NCI-H526 treated with DMSO at 0.1 percent for 48 hours (cell line): ENCODE measurements around the gene ARHGEF4.
"Not testable (repeated sequence)": the region's sequence is repeated elsewhere in the genome, so short reads cannot be mapped to it uniquely, and the experiment has no call there.

Experiments
- DNase-seq: peaks from one replicate; lab custom pipeline; 2025; lab: John Stamatoyannopoulos, UW

ARHGEF4 gene

DNA sequence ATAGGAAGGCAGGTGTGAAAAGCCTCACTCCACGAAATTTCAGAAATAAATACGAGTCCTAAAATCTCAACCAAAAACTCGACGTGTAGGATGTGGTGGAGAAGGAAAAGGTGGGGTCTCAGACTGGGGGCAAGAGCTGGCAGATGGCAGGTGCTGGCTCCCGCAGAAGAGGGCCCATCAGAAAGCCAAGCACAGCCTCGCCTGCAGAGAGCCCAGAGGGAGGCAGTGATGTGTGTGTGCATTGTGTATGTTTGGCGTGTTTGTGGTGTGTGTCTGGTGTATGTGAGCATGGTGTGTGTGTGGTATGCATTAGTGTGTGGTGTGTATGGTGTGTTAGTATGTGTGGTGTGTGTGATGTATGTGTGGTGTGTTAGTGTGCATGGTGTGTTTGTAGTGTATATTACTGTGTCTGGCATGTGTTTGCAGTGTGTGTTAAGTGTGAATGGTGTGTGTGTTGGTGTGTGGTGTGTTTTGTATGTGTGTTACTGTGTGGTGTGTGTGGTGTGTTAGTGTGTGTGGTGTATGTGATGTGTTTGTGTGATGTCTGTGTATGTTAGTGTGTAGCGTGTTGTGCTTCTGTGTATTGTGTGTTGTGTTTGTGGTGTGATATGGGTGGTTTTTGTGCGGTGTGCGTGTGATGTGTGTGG is 140.0 kb downstream of the ARHGEF4 start:
- DNase-seq = no peak

DNA sequence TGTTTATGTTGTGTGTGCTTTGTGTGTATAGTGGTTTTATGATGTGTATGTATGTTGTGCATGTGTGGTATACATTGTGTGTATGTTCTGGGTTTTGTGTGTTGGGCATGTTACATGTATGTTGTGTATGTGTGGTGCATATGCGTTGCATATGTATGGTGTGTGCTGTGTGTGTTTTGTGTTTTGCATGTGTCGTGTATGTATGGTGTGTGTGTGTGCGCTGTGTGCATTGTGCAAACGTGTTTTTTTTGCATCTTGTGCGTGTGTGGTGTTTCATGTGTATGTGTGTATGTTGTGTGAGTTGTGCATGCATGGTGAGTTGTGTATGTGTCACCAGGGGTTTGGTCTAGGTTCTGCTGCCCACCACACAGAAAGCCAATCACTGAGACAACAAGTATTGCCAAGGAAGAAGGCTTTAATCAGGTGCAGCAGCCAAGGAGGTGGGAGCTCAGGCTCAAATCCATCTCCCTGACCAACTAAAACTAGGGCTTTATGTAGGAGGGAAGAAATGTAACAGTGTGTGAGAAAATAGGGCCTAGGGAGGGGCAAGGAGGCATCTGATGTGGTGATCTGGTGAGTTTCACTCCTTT is 140.8 kb downstream of the ARHGEF4 start:
- no peak for DNase-seq

DNA sequence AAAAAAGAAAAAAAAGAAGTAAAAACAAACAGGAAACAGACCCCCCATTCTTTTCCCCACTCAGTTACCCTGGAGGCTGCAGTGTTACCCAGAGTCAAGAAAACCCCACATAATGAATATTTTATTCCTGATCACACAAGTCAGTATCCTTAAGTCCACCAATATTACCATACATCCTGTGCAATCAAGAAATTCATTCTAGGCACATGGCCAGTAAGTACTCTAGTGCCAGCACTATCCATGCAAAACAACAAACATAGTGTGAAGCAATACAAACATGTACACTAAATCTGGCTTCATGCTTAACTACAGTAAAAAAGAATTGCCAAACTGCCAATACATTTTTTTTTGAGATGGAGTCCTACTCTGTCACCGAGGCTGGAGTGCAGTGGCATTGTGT is 145.0 kb downstream of the ARHGEF4 start:
- no peak for DNase-seq

DNA sequence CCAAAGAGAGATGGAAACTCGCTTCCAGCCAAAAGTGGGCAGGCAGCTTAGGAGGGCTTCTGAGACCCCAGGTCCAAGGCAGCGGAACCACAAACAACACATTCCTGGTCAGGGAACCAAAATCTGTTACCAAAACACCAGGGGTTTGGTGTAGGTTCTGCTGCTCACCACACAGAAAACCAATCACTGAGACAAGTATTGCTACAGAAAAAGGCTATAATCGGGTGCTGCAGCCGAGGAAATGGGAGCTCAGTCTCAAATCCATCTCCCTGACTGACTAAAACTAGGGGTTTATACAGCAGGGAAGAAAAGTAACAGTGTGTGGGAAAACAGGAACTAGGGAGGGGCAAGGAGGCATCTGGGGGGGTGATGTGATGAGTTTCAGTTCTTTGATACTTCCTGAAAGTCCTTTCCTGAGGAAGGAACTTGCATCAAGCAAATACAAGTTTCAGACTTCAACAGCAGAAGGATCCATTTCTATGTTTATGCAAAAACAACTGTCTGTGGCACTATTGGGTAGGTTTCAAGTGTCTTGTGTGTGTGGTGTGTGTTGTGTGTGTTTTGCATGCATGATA is 148.6 kb downstream of the ARHGEF4 start:
- DNase-seq = no peak

DNA sequence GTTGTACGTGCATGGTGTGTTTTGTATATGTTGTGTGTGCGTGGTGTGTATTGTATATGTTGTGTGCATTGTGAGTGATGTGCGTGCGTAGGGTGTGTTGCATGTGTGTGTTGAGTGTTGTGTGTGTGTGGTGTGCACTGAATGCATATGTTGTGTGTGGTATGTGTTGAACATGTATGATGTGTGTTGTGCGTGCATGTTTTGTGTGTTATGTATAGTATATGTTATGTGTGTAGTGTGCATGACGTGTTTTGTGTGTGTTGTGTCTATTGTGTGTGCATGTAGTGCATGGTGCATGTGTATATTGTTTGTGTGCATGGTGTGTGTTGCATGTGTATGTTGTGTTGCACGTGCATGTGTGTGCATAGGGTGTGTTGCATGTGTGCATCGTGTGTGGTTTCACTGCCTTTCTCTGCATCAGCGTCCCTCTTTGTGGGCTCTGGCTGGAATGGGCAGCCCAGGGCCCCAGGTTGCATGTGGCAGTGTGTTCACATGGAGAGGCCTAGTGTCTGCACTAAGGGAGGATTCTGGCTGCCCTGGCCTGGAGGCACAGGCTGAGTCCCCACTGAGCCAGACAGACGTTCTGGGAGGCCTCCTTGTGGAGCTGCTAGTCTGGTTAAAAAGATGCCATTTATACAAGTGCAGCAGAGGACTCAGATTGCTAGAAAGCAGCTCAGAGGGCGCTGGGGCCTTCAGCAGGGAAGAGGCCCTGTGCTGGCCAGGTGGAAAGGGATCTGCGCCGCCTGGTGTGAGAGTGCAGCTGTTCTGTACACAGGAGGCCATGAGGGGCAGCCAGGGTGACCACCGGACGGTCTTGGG is 149.3 kb downstream of the ARHGEF4 start:
- no peak for DNase-seq

DNA sequence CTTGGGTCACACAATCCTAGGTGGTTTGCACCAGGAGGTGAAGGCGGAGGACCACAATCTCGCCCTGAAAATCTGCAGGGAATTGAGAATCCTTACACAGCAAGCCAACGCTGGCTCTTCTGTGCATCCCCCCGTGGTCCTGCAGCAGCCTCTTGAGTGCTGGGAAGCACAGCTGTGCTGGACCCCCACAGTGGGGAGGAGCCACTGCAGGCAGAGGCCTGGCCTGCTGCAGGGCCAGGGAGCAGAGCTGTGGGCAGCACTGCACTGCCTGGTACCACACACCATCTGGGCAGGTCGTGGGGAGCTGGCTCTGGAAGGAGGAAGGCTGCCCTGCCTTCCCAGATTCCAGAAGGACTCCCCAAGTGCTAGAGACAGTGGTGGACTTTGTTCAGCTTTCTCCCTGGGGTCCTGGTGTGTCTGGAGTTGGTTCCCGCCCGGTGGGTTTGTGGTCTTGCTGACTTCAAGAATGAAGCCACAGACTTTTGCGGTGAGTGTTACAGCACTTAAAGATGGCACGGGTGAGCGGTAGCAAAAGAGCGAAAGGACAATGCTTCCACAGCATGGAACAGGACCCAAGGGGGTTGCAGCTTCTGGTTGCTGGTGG is 150.3 kb downstream of the ARHGEF4 start:
- DNase-seq = no peak

GRCh38 chr2:130987519-130988425 is 151.1 kb downstream of the ARHGEF4 start:
- DNase-seq = no peak

- DNase-seq = not testable (repeated sequence)
Observed at GRCh38 chr2:130991446-130991845, 154.7 kb downstream of the ARHGEF4 start.

GRCh38 chr2:130992003-130992402 is 155.3 kb downstream of the ARHGEF4 start:
- DNase-seq = not testable (repeated sequence)

GRCh38 chr2:130996691-130997090 is 160.0 kb downstream of the ARHGEF4 start:
- no peak for DNase-seq

- peak; percentile 44 for DNase-seq
Observed at GRCh38 chr2:130997198-130997597, 160.5 kb downstream of the ARHGEF4 start.

GRCh38 chr2:130998561-130998960 is 161.8 kb downstream of the ARHGEF4 start:
- DNase-seq = no peak

DNA sequence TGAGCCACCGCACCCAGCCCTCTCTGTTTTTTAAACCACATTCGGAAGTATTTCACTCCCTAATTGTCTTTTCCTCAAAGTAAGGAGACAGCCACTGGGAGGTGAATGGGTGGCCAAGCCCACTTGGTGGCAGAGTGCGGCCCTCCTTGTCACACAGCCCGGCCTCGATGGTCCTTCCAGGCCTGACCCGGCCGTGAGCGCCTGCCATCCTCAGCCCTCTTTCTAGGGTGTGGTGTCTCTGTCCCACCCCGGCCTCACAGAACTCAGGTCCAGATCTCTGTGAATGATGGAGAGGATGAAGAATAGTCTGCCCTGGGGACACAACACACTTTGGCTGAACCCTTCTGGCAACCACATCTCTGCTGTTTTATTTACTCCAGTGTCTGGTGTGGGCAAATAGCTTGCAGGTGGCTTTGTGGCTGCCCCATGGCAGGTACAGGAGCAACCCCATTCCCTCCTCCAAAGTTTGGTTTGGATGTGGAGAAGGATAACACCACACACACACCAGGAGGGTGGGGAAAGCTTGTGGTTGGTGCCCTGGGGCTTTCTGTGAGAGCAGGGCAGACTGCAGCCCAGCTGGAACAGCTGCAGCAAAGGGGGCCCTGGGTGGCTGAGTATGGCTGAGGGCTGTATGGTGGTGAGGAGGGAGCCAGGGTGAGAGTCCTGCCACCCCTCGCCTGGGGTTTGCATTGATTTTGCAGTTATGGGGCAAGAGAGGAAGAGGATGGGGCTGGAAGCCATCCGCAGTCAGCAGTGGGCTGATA is 167.9 kb downstream of the ARHGEF4 start:
- DNase-seq = no peak

DNA sequence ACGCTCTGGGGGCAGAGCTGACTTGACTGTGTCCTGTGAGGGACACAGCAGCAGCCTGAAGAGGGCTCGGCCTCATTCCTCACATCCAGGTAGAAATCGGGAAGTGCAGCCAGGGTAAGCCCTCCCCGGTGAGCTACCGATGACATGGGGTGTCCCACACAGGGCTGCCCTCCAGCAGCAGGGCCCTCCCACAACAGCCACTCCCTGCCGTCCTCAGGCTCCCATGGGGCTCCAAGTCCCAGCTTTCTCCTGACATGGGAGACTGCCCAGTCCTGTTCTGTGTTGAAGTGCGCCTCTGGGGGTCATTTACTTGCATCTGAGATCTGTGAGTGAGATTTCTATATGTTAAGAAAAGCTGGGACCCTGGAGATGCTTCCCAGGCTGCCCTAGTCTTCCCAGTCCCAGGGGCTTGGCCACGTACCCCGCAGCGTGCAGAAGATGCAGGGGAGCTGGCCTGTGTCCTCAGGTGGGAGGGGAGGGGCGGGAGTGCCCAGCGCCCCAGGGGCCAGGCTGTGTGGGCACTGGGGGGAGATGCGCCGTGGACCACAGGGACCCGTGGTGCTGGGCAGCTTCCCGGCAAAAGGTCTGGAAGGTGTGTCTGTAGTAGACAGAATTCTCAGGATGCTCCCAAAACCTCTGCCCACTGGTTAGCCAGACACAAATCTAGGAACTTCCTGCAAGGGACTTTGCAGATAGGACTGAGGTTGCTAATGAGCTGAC is 168.7 kb downstream of the ARHGEF4 start:
- no peak for DNase-seq

DNA sequence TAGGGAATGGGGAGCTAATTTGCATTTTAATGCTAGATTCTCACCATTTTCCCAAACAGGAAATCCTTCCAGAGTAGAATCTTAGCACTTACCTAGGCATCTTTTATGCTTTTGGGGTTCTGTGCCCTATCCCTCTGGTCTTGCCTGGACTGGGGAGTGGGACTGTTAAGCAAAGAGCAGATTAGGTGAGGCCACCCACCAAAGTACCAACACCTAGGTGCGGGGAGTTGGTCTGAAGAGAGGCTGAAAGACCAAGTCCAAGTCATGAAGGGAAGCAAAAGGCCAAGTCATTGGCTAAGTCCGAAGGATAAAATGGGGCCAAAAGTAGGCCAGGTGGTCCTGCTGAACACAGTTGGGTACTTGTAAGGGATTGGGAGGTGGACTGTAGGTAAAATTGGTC is 169.8 kb downstream of the ARHGEF4 start:
- no peak for DNase-seq

DNA sequence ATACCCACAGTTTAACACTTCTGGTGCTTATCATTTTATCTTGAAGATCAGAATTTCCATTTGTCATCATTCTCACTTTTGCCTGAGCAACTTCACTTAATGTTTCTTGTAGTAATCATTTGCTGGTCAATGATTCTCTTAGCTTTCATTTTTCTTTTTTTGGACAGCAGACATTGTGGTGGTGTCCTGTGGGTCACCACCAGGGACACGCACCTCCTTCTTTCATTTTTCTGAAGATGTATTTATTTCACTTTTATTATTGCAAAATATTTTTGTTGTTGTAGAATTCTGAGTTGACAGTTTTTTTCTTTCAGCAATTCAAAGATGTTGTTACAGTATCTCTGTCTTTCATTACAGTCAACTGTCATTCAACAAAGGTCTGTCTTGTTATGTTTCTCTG is 172.3 kb downstream of the ARHGEF4 start:
- no peak for DNase-seq

DNA sequence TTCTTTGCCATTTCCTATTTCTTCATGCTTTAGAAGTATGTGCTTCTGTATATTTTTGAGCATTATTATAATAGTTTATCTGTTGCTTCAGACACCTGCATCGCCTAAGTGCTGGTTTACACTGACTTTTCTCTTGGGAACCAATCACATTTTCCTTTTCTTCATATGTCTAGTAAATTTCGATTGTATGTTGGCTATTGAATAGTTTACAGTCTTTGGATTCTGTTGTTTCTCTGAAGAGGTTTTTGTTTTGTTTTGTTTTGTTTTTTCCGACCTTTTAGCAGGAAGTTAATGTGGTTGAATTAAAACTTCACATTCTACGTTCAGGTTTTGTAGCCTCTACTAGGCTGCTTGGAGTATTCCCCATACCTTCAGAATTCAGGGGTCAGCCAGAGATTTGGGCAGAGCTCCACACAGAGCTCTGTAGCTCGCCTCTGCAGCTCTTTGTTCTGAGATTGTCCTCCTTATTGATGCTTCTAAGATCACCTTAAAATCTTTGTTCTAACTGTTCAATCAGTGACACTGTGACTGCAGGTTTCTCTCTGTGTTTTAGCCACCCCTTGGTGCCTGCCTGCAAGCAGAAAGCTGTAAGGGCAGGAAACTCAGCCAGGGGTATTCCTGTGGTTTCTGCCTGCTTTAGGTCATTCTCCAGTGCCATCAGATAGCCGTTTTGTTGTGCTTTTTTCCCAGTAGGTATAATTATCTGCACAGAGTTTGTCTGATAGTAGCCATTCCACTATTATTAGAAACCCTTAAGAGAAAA is 173.2 kb downstream of the ARHGEF4 start:
- no peak for DNase-seq

DNA sequence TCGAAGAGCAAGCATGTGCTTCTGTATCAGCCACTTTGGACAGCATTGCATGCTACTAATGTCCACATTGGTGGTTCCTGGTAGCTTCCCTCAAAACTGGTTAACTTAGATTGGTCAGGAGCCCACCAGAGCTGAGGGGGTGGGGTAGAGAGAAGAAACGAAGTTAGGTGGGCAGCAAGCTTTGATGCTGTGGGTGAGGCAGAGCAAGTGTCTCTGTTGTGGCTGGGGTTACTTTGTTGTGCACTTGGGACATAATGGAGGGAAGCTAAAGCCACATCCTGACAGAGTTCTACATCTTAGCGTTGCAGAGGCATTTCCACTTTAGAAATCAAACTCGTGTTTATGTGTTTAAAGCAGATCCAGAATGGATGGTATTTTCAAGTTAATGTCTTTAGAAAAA is 173.9 kb downstream of the ARHGEF4 start:
- no peak for DNase-seq

DNA sequence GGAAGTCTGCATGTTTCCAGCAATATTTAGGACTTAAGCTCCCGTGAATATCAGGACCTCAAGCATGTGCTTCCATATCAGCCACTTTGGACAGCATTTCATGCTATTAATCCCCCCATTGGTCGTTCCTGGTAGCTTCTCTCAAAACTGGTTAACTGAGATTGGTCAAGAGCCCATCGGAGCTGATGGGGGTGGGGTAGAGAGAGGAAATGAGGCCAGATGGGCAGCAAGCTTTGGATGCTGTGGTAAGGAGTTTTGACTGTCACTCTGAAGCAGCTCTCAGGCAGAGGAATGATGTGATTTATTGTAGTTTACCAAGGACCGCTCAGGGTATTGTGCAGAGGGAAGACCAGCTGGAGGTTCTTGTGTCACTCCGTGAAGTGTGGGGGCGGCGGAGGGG is 174.8 kb downstream of the ARHGEF4 start:
- no peak for DNase-seq
